Neuron (in vitro differentiated cells): ENCODE measurements around the gene AGXT.

Experiments
- H2AFZ ChIP-seq: one replicate; pipeline ENCODE4 v1.6.1; 2013; ENCODE audit warnings: low read depth, mild to moderate bottlenecking, inconsistent platforms, low read length, moderate library complexity
- H3K27me3 ChIP-seq: one replicate; pipeline ENCODE4 v1.6.1; 2013; ENCODE audit warnings: low read length; ENCODE audit not compliant: insufficient read depth
- H3K36me3 ChIP-seq: one replicate; pipeline ENCODE4 v1.6.1; 2013; ENCODE audit warnings: low read length; ENCODE audit not compliant: insufficient read depth
- H3K4me1 ChIP-seq: one replicate; pipeline ENCODE4 v1.6.1; 2013; ENCODE audit warnings: low read length; ENCODE audit not compliant: insufficient read depth
- H3K4me3 ChIP-seq: 2 replicates; pipeline ENCODE4 v1.5.1; 2013; ENCODE audit warnings: mild to moderate bottlenecking, low read length, moderate library complexity
- H3K9me3 ChIP-seq: one replicate; pipeline ENCODE4 v1.6.1; 2013; ENCODE audit warnings: low read length

Gene AGXT

GRCh38 chr2:240918258-240919091 is 49.9 kb downstream of the AGXT start:
- no peaks in the 10 kb centered on the region for H3K9me3 ChIP-seq
- H3K4me1 ChIP-seq = peaks cover 6% of the 10 kb centered on the region
- H2AFZ ChIP-seq = no peak overlapping the region
- peaks cover 42% of the 10 kb centered on the region for H3K27me3 ChIP-seq
- no peaks in the 10 kb centered on the region for H3K36me3 ChIP-seq
- no peak overlapping the region for H3K4me3 ChIP-seq

GRCh38 chr2:240919161-240919781 is 50.6 kb downstream of the AGXT start:
- Histone ChIP-seq H3K4me3 (no peak overlapping the region), H3K27me3 (peaks cover 37% of the 10 kb centered on the region)

GRCh38 chr2:240919786-240920782 is 51.5 kb downstream of the AGXT start:
- Histone ChIP-seq H3K36me3 (no peaks in the 10 kb centered on the region), H3K4me1 (peaks cover 6% of the 10 kb centered on the region), H3K4me3 (no peak overlapping the region), H3K27me3 (peaks cover 37% of the 10 kb centered on the region), H2AFZ (no peak overlapping the region), H3K9me3 (no peaks in the 10 kb centered on the region)

More at GRCh38 chr2:240919161-240919781, 50.6 kb downstream of the AGXT start:
- Histone ChIP-seq H2AFZ (no peak overlapping the region), H3K4me1 (peaks cover 6% of the 10 kb centered on the region), H3K9me3 (no peaks in the 10 kb centered on the region), H3K36me3 (no peaks in the 10 kb centered on the region)

GRCh38 chr2:240920783-240921231 is 52.2 kb downstream of the AGXT start:
- H2AFZ ChIP-seq = no peak overlapping the region
- no peaks in the 10 kb centered on the region for H3K9me3 ChIP-seq
- H3K4me3 ChIP-seq = no peak overlapping the region
- H3K36me3 ChIP-seq = no peaks in the 10 kb centered on the region
- H3K27me3 ChIP-seq = peaks cover 40% of the 10 kb centered on the region
- peaks cover 6% of the 10 kb centered on the region for H3K4me1 ChIP-seq

- Histone ChIP-seq H2AFZ (no peak overlapping the region), H3K9me3 (no peaks in the 10 kb centered on the region), H3K4me1 (peaks cover 6% of the 10 kb centered on the region), H3K27me3 (peaks cover 44% of the 10 kb centered on the region), H3K36me3 (no peaks in the 10 kb centered on the region), H3K4me3 (no peak overlapping the region)
These were observed 52.8 kb downstream of the AGXT start for GRCh38 chr2:240921311-240921994.

GRCh38 chr2:240921995-240922244 is 53.3 kb downstream of the AGXT start:
- no peaks in the 10 kb centered on the region for H3K36me3 ChIP-seq
- H2AFZ ChIP-seq = no peak overlapping the region
- peaks cover 40% of the 10 kb centered on the region for H3K27me3 ChIP-seq
- no peak overlapping the region for H3K4me3 ChIP-seq
- no peaks in the 10 kb centered on the region for H3K9me3 ChIP-seq
- H3K4me1 ChIP-seq = peaks cover 6% of the 10 kb centered on the region

GRCh38 chr2:240922245-240922981 is 53.8 kb downstream of the AGXT start:
- H3K4me1 ChIP-seq = peaks cover 6% of the 10 kb centered on the region
- no peak overlapping the region for H3K4me3 ChIP-seq
- H3K9me3 ChIP-seq = no peaks in the 10 kb centered on the region
- H3K27me3 ChIP-seq = peaks cover 36% of the 10 kb centered on the region
- H2AFZ ChIP-seq = no peak overlapping the region
- H3K36me3 ChIP-seq = no peaks in the 10 kb centered on the region

- H3K36me3 ChIP-seq = no peaks in the 10 kb centered on the region
- peaks cover 30% of the 10 kb centered on the region for H3K27me3 ChIP-seq
- no peak overlapping the region for H3K4me3 ChIP-seq
- peaks cover 6% of the 10 kb centered on the region for H3K4me1 ChIP-seq
- no peaks in the 10 kb centered on the region for H3K9me3 ChIP-seq
- no peak overlapping the region for H2AFZ ChIP-seq
These were observed 54.4 kb downstream of the AGXT start for GRCh38 chr2:240922982-240923537.

- Histone ChIP-seq H3K4me1 (peaks cover 6% of the 10 kb centered on the region), H3K36me3 (no peaks in the 10 kb centered on the region), H3K27me3 (peaks cover 29% of the 10 kb centered on the region), H3K9me3 (no peaks in the 10 kb centered on the region), H3K4me3 (no peak overlapping the region), H2AFZ (no peak overlapping the region)
These were observed 56.6 kb downstream of the AGXT start for GRCh38 chr2:240925191-240925567.

GRCh38 chr2:240925568-240926515 is 57.2 kb downstream of the AGXT start:
- Histone ChIP-seq H2AFZ (no peak overlapping the region), H3K4me3 (no peak overlapping the region), H3K4me1 (peaks cover 6% of the 10 kb centered on the region), H3K9me3 (no peaks in the 10 kb centered on the region), H3K36me3 (no peaks in the 10 kb centered on the region), H3K27me3 (peaks cover 34% of the 10 kb centered on the region)
